ENCODE measurements around the gene INPP5D.

The INPP5D gene

DNA sequence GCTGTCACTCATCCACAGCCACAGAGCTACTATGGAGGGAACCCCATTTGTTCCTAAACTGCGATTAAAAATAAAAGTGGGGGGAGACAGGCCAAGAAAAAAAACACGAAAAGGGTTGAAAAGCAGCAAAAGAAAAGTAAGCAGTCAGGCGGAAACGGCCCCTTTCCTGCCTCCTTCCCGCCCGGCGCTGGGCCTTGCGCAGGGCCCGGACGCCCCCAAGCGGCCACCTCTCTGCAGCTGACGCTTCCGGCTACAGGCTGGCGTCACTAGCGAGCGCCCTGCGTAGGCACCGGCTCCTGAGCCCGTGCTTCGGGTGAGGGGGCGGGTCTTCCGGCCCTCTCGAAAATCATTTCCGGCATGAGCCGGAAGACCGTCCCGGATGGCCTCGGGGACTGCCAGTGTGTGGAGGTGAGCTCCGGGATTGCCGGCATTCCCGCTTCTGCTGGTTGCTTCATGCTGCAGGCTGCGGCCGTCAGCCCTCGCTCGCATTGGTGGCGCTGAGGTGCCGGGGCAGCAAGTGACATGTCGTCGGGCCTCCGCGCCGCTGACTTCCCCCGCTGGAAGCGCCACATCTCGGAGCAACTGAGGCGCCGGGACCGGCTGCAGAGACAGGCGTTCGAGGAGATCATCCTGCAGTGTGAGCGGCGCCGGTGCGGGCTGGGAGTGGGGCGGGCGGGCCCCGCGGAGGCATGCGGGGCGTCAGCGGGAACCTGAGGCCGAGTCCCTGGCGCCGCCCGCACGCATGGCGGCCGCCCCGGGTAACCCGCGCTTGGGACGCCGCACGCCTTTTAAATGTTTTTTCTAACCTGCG lies 191.4 kb downstream of the INPP5D start, which contains the start of gene ATG16L1:
Gene ATG16L1 (plus strand): TSS at position 368 of the 811 bp plus-strand sequence. CDS start 155 bp downstream, at position 523.
- TF ChIP-seq EGR1 (IDR thresholded peaks at IDR 0.05) (peak; percentile 66), TEAD4 (IDR thresholded peaks at IDR 0.05) (0 out of 2 replicates have a peak, but pooled peaks have one; percentile 4), YY1 (IDR thresholded peaks at IDR 0.05; ENCODE audit: low read depth) (peak; percentile 22), TCF12 (IDR thresholded peaks at IDR 0.05; ENCODE audit: low read depth) (peak; percentile 57; the same call in 1 of the 2 replicates), CREB1 (IDR thresholded peaks at IDR 0.05; ENCODE audit: low read depth) (peak; percentile 95), FOXM1 (IDR thresholded peaks at IDR 0.05; ENCODE audit: borderline replicate concordance, low read depth) (no peak), CEBPB (IDR thresholded peaks at IDR 0.05) (no peak), RAD21 (IDR thresholded peaks at IDR 0.05; ENCODE audit: low read depth) (peak; percentile 96), TAF1 (IDR thresholded peaks at IDR 0.05; ENCODE audit: low read depth) (peak; percentile 90), EP300 (IDR thresholded peaks at IDR 0.05; ENCODE audit: borderline replicate concordance) (peak; percentile 49; the same call in 1 of the 2 replicates)
- TF ChIP-seq, protein P1, sequence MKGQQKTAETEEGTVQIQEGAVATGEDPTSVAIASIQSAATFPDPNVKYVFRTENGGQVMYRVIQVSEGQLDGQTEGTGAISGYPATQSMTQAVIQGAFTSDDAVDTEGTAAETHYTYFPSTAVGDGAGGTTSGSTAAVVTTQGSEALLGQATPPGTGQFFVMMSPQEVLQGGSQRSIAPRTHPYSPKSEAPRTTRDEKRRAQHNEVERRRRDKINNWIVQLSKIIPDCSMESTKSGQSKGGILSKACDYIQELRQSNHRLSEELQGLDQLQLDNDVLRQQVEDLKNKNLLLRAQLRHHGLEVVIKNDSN (IDR thresholded peaks at IDR 0.05) = no peak; the same call in 1 of the 2 replicates
- TF ChIP-seq, protein P2, sequence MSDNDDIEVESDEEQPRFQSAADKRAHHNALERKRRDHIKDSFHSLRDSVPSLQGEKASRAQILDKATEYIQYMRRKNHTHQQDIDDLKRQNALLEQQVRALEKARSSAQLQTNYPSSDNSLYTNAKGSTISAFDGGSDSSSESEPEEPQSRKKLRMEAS (IDR thresholded peaks at IDR 0.05) = peak; percentile 32

GRCh38 chr2:233252227-233252626 lies 192.1 kb downstream of the INPP5D start:
- TF ChIP-seq YY1 (IDR thresholded peaks at IDR 0.05; ENCODE audit: low read depth) = no peak
- TF ChIP-seq CEBPB (IDR thresholded peaks at IDR 0.05) = no peak
- TF ChIP-seq, protein P3, sequence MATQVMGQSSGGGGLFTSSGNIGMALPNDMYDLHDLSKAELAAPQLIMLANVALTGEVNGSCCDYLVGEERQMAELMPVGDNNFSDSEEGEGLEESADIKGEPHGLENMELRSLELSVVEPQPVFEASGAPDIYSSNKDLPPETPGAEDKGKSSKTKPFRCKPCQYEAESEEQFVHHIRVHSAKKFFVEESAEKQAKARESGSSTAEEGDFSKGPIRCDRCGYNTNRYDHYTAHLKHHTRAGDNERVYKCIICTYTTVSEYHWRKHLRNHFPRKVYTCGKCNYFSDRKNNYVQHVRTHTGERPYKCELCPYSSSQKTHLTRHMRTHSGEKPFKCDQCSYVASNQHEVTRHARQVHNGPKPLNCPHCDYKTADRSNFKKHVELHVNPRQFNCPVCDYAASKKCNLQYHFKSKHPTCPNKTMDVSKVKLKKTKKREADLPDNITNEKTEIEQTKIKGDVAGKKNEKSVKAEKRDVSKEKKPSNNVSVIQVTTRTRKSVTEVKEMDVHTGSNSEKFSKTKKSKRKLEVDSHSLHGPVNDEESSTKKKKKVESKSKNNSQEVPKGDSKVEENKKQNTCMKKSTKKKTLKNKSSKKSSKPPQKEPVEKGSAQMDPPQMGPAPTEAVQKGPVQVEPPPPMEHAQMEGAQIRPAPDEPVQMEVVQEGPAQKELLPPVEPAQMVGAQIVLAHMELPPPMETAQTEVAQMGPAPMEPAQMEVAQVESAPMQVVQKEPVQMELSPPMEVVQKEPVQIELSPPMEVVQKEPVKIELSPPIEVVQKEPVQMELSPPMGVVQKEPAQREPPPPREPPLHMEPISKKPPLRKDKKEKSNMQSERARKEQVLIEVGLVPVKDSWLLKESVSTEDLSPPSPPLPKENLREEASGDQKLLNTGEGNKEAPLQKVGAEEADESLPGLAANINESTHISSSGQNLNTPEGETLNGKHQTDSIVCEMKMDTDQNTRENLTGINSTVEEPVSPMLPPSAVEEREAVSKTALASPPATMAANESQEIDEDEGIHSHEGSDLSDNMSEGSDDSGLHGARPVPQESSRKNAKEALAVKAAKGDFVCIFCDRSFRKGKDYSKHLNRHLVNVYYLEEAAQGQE (IDR thresholded peaks at IDR 0.05; ENCODE audit: low read depth) = no peak
- TF ChIP-seq EGR1 (IDR thresholded peaks at IDR 0.05) = no peak
- TF ChIP-seq TCF12 (IDR thresholded peaks at IDR 0.05; ENCODE audit: low read depth) = no peak
- TF ChIP-seq, protein P2 (IDR thresholded peaks at IDR 0.05) = no peak
- TF ChIP-seq, protein P1 (IDR thresholded peaks at IDR 0.05) = no peak
- no peak for TF ChIP-seq ZBTB7A (IDR thresholded peaks at IDR 0.05; ENCODE audit: low read depth)
- no peak for TF ChIP-seq FOXM1 (IDR thresholded peaks at IDR 0.05; ENCODE audit: borderline replicate concordance, low read depth)
- no peak for TF ChIP-seq RAD21 (IDR thresholded peaks at IDR 0.05; ENCODE audit: low read depth)
- TF ChIP-seq TAF1 (IDR thresholded peaks at IDR 0.05; ENCODE audit: low read depth) = no peak
- no peak for TF ChIP-seq CREB1 (IDR thresholded peaks at IDR 0.05; ENCODE audit: low read depth)
- no peak for TF ChIP-seq TEAD4 (IDR thresholded peaks at IDR 0.05)
- TF ChIP-seq NFIC (IDR thresholded peaks at IDR 0.05) = no peak
- no peak for TF ChIP-seq EP300 (IDR thresholded peaks at IDR 0.05; ENCODE audit: borderline replicate concordance)

DNA sequence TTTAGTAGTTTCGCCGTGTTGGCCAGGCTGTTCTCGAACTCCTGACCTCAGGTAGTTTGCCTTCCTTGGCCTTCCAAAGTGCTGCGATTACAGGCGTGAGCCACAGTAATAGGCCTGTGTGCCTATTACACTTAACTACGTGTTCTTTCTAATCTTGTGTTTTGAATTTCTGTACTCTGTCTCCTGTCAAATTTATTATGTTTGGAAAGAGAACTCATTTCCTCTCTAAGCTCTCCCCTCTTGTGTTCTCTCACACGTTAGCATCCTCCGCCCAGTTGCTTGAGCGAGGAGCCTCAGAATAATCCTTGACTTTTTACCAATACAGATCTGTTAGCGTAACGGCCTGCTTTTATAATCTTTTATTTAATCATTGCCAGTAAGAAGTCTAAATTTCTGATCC lies 195.0 kb downstream of the INPP5D start:
- TF ChIP-seq EGR1 (IDR thresholded peaks at IDR 0.05) (no peak), FOXM1 (IDR thresholded peaks at IDR 0.05; ENCODE audit: borderline replicate concordance, low read depth) (no peak), TCF12 (IDR thresholded peaks at IDR 0.05; ENCODE audit: low read depth) (no peak), NFIC (IDR thresholded peaks at IDR 0.05) (no peak), TEAD4 (IDR thresholded peaks at IDR 0.05) (no peak), YY1 (IDR thresholded peaks at IDR 0.05; ENCODE audit: low read depth) (no peak), CEBPB (IDR thresholded peaks at IDR 0.05) (no peak), RAD21 (IDR thresholded peaks at IDR 0.05; ENCODE audit: low read depth) (no peak)
- TF ChIP-seq, protein P3 (IDR thresholded peaks at IDR 0.05; ENCODE audit: low read depth) = no peak
- TF ChIP-seq, protein P2 (IDR thresholded peaks at IDR 0.05) = no peak

DNA sequence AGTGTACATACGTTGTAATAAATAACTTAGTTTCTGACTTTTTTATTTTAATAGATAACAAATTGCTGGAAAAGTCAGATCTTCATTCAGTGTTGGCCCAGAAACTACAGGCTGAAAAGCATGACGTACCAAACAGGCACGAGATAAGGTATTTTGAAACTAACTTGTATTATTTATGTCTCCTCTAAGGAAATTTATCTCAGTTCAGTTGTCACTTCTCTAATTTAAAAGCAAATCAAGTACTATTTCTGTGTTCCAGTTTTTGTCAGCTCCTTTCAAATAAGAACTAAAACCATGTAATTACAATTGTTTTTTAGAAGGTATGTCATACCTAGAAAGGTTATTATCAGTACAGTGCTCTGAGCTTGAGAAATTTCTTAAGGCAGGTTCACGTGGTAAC lies 195.9 kb downstream of the INPP5D start:
- TF ChIP-seq, protein P1 (IDR thresholded peaks at IDR 0.05) = no peak
- TF ChIP-seq, protein P2 (IDR thresholded peaks at IDR 0.05) = no peak
- TF ChIP-seq CEBPB (IDR thresholded peaks at IDR 0.05) (no peak), TAF1 (IDR thresholded peaks at IDR 0.05; ENCODE audit: low read depth) (no peak), TEAD4 (IDR thresholded peaks at IDR 0.05) (no peak), RAD21 (IDR thresholded peaks at IDR 0.05; ENCODE audit: low read depth) (no peak), ZBTB7A (IDR thresholded peaks at IDR 0.05; ENCODE audit: low read depth) (no peak), FOXM1 (IDR thresholded peaks at IDR 0.05; ENCODE audit: borderline replicate concordance, low read depth) (no peak), TCF12 (IDR thresholded peaks at IDR 0.05; ENCODE audit: low read depth) (no peak), EP300 (IDR thresholded peaks at IDR 0.05; ENCODE audit: borderline replicate concordance) (no peak), CREB1 (IDR thresholded peaks at IDR 0.05; ENCODE audit: low read depth) (no peak), EGR1 (IDR thresholded peaks at IDR 0.05) (no peak), NFIC (IDR thresholded peaks at IDR 0.05) (no peak), YY1 (IDR thresholded peaks at IDR 0.05; ENCODE audit: low read depth) (no peak)
- TF ChIP-seq, protein P3 (IDR thresholded peaks at IDR 0.05; ENCODE audit: low read depth) = no peak
